Osteoblast (primary cell): ENCODE data around the gene AADAT. TPM values are rescaled to one million over a fixed set of nuclear protein-coding genes. Genes with fewer than 3 reads are reported as not detected.

ENCODE experiments used
- DNase-seq: peaks from one replicate; pipeline ENCODE4 v3.0.0; 2011; ENCODE audit warnings: low spot score, mixed read lengths; ENCODE audit not compliant: insufficient read length; ENCODE audit errors: missing footprints
- H2AFZ ChIP-seq: 2 replicates; pipeline ENCODE4 v1.6.0; 2011; ENCODE audit warnings: mild to moderate bottlenecking, low read length
- H3K27ac ChIP-seq: 2 replicates; pipeline ENCODE4 v1.5.1; 2011; ENCODE audit warnings: mild to moderate bottlenecking, low read depth, low read length, moderate library complexity
- H3K27me3 ChIP-seq: 2 replicates; pipeline ENCODE4 v1.6.0; 2012; ENCODE audit warnings: mild to moderate bottlenecking, control low read depth, inconsistent platforms, low read length, moderate library complexity; ENCODE audit not compliant: insufficient read depth
- H3K36me3 ChIP-seq: 2 replicates; pipeline ENCODE4 v1.5.1; 2011; ENCODE audit warnings: mild to moderate bottlenecking, low read length, control low read depth, moderate library complexity; ENCODE audit not compliant: insufficient read depth
- H3K4me1 ChIP-seq: 2 replicates; pipeline ENCODE4 v1.5.1; 2011; ENCODE audit warnings: mild to moderate bottlenecking, low read length, control low read depth, moderate library complexity; ENCODE audit not compliant: insufficient read depth
- H3K4me2 ChIP-seq: 2 replicates; pipeline ENCODE4 v1.6.0; 2011; ENCODE audit warnings: mild to moderate bottlenecking, low read length; ENCODE audit not compliant: insufficient read depth
- H3K4me3 ChIP-seq: fragments of 200-600 bp; sonication (generic); 3 replicates; pipeline ENCODE4 v1.5.1; 2012; ENCODE audit warnings: mild to moderate bottlenecking, low read length, inconsistent platforms; ENCODE audit not compliant: insufficient read depth
- H3K79me2 ChIP-seq: 2 replicates; pipeline ENCODE4 v1.6.0; 2012; ENCODE audit warnings: mild to moderate bottlenecking, low read length, control low read depth, inconsistent platforms; ENCODE audit not compliant: insufficient read depth
- H3K9me3 ChIP-seq: 2 replicates; pipeline ENCODE4 v1.5.1; 2011; ENCODE audit warnings: low read depth, low read length, control low read depth
- H4K20me1 ChIP-seq: 2 replicates; pipeline ENCODE4 v1.6.0; 2012; ENCODE audit warnings: mild to moderate bottlenecking, low read length, control low read depth; ENCODE audit not compliant: insufficient read depth
- total RNA-seq: library from RNA; depleted of rRNA; stranded (reverse); fragments of >200 nt; gene quantifications from 2 replicates; pipeline ENCODE4 v1.2.3, GENCODE V29; 2012
- TF ChIP-seq, protein P1 (sequence below): IDR thresholded peaks from 2 replicates; pipeline ENCODE4 v1.5.1; 2011; ENCODE audit warnings: mild to moderate bottlenecking, low read depth, low read length, moderate library complexity; ENCODE audit errors: extremely low read depth

Gene AADAT
- total RNA-seq, 1 donor: 4.0 TPM

GRCh38 chr4:170087163-170087700, 2.5 kb downstream of the AADAT start:
- DNase-seq: no peak

DNA sequence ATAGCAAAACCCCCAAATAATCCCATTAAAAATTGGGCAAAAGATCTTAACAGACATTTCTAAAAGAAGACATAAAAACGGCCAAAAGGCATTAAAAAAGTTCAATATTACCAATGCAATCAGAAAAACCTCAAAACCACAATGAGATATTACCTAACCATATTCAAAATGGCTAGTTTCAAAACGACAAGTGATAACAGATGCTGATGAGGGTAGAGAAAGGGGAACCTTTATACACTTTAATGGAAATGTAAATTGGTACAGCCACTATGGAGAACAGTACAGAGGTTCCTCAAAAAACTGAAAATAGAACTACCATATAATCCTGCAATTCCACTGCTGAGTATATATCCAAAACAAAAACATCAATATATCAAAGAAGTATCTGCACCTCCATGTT, 6.2 kb downstream of the AADAT start:
- TF ChIP-seq, protein P1, sequence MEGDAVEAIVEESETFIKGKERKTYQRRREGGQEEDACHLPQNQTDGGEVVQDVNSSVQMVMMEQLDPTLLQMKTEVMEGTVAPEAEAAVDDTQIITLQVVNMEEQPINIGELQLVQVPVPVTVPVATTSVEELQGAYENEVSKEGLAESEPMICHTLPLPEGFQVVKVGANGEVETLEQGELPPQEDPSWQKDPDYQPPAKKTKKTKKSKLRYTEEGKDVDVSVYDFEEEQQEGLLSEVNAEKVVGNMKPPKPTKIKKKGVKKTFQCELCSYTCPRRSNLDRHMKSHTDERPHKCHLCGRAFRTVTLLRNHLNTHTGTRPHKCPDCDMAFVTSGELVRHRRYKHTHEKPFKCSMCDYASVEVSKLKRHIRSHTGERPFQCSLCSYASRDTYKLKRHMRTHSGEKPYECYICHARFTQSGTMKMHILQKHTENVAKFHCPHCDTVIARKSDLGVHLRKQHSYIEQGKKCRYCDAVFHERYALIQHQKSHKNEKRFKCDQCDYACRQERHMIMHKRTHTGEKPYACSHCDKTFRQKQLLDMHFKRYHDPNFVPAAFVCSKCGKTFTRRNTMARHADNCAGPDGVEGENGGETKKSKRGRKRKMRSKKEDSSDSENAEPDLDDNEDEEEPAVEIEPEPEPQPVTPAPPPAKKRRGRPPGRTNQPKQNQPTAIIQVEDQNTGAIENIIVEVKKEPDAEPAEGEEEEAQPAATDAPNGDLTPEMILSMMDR: no peak
- Histone ChIP-seq H3K36me3 (peaks cover 5% of the 10 kb centered on the region), H3K9me3 (no peaks in the 10 kb centered on the region), H3K4me3 (no peak overlapping the region), H4K20me1 (no peaks in the 10 kb centered on the region), H3K79me2 (no peaks in the 10 kb centered on the region), H3K27ac (no peak overlapping the region), H2AFZ (no peak overlapping the region), H3K4me1 (no peaks in the 10 kb centered on the region), H3K4me2 (no peak overlapping the region), H3K27me3 (no peaks in the 10 kb centered on the region)
- no peak for DNase-seq

More at GRCh38 chr4:170087163-170087700, 2.5 kb downstream of the AADAT start:
- TF ChIP-seq, protein P1: no peak
- H3K27me3 ChIP-seq: no peaks in the 10 kb centered on the region
- H3K36me3 ChIP-seq: peaks cover 5% of the 10 kb centered on the region
- no peaks in the 10 kb centered on the region for H4K20me1 ChIP-seq
- H3K9me3 ChIP-seq: no peaks in the 10 kb centered on the region
- H3K79me2 ChIP-seq: peaks cover 5% of the 10 kb centered on the region
- no peak overlapping the region for H2AFZ ChIP-seq
- no peak overlapping the region for H3K27ac ChIP-seq
- H3K4me2 ChIP-seq: no peak overlapping the region
- H3K4me1 ChIP-seq: peaks cover 13% of the 10 kb centered on the region
- no peak overlapping the region for H3K4me3 ChIP-seq

DNA sequence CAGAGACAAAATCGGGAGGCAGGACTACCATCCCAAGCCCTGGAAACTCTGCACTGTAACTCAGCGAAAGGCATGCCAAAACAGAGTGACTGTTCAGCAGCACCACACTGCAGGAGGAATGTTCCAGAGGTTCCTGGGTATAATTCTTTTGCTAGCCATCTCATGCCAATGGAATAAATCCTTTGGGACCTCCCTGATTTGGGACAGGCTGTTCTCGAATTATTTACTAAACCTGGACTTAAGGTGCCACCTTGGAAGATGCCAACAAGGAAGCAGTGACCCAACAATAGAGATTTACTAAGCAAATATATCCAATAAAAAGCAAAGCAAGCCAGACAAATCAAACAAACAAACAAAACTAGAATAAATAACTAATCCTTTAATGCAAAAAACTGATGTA, 9.3 kb downstream of the AADAT start:
- Histone ChIP-seq H3K27ac (no peak overlapping the region), H3K4me3 (no peak overlapping the region), H2AFZ (no peak overlapping the region), H3K36me3 (peaks cover 9% of the 10 kb centered on the region), H3K27me3 (no peaks in the 10 kb centered on the region), H3K79me2 (no peaks in the 10 kb centered on the region), H3K9me3 (no peaks in the 10 kb centered on the region), H4K20me1 (no peaks in the 10 kb centered on the region), H3K4me2 (no peak overlapping the region), H3K4me1 (no peaks in the 10 kb centered on the region)
- no peak for DNase-seq
- TF ChIP-seq, protein P1: no peak

GRCh38 chr4:170079981-170080380, 9.8 kb downstream of the AADAT start:
- no peak overlapping the region for H3K4me3 ChIP-seq
- no peak overlapping the region for H3K4me2 ChIP-seq
- no peaks in the 10 kb centered on the region for H4K20me1 ChIP-seq
- no peak overlapping the region for H2AFZ ChIP-seq
- H3K9me3 ChIP-seq: no peaks in the 10 kb centered on the region
- H3K36me3 ChIP-seq: peaks cover 7% of the 10 kb centered on the region
- TF ChIP-seq, protein P1: no peak
- no peak overlapping the region for H3K27ac ChIP-seq
- no peaks in the 10 kb centered on the region for H3K79me2 ChIP-seq
- DNase-seq: no peak
- no peaks in the 10 kb centered on the region for H3K27me3 ChIP-seq
- no peaks in the 10 kb centered on the region for H3K4me1 ChIP-seq
